ENCODE results near the gene APCDD1.

DNA sequence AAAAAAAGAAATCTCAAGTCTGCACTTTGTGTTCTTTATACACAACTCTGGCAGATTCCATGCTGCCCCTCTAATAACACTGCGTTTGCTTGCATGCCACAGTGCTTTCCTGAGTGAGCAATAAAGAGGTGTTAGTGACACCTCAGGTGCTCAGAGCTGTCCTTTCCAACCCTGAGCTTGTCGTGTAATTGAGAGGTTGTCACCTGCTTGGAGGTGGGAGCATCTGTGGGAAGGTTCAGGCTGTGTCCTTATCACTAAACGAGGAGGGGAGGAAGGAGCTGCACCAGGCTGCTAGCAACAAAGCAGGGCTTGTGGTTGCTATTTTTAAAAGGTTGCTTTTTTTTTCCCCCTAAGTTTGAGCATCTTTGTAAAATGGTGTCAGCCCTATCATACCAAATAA, 31.9 kb downstream of the APCDD1 start:
- TF ChIP-seq CTCF (conservative IDR thresholded peaks at IDR 0.05 in 1 of 2, IDR thresholded peaks at IDR 0.05 in 1 of 2; ENCODE audit: low read depth in 1 of 2, low read length in 2 of 2) (no peak), EZH2 (IDR thresholded peaks at IDR 0.05; ENCODE audit: low read length, missing control alignments) (no peak)
